Uterus (tissue), 4 donors: ENCODE results near the gene HES4. TPM values are rescaled to one million over a fixed set of nuclear protein-coding genes. Genes with fewer than 3 reads are reported as not detected.

ENCODE experiments used
- DNase-seq, 2 donors: peaks; one replicate each; pipeline ENCODE4 v3.0.0-alpha.2; 2019 to 2020
- H3K27ac ChIP-seq, 2 donors: fragments of 200-600 bp; sonication (generic); 1 replicate in 1 of 2; 2 replicates in 1 of 2; pipeline ENCODE4 v1.5.1; 2016 to 2018
- H3K27me3 ChIP-seq, 2 donors: fragments of 200-600 bp; sonication (generic); one replicate each; pipeline ENCODE4 v1.5.1; 2018 to 2019; ENCODE audit warnings: control low read depth in 1 of 2
- H3K36me3 ChIP-seq, 2 donors: fragments of 200-600 bp; sonication (generic); one replicate each; pipeline ENCODE4 v1.5.1; 2019; ENCODE audit warnings: control low read depth in 1 of 2
- H3K4me1 ChIP-seq, 2 donors: fragments of 200-600 bp; sonication (generic); one replicate each; pipeline ENCODE4 v1.5.1; 2018 to 2019; ENCODE audit warnings: control low read depth in 1 of 2
- H3K4me3 ChIP-seq, 2 donors: fragments of 200-600 bp; sonication (generic); 1 replicate in 1 of 2; 2 replicates in 1 of 2; pipeline ENCODE4 v1.5.1; 2018 to 2019; ENCODE audit warnings: mild to moderate bottlenecking in 1 of 2
- H3K9me3 ChIP-seq, 2 donors: fragments of 200-600 bp; sonication (generic); one replicate each; pipeline ENCODE4 v1.5.1; 2019; ENCODE audit warnings: control low read depth in 1 of 2
- CTCF ChIP-seq, 4 experiments: fragments of 200-600 bp in 2 of 4; fragments of 450-650 bp in 2 of 4; sonication (generic) in 2 of 4; IDR thresholded peaks; one replicate each; pipeline ENCODE4 v1.5.1; 2016 to 2019; ENCODE audit warnings: antibody characterized with exemption in 4 of 4, mild to moderate bottlenecking in 2 of 4, moderate library complexity in 1 of 4
- POLR2A ChIP-seq, 2 donors: fragments of 450-650 bp; IDR thresholded peaks; one replicate each; pipeline ENCODE4 v1.6.1; 2016; ENCODE audit warnings: antibody characterized with exemption in 2 of 2, mild to moderate bottlenecking in 1 of 2, moderate library complexity in 1 of 2
- intact Hi-C: fragments of 100-400 bp; cut with DNase I; formaldehyde crosslinking; loops from one replicate; pipeline ENCODE4 v1.15.1; 2023; ENCODE audit warnings: low total_unique reads
- total RNA-seq, 4 donors: library from RNA; depleted of rRNA in 3 of 4; stranded (reverse); fragments of >200 nt in 3 of 4; gene quantifications; one replicate each; pipeline versions ENCODE4 v1.1.0 to v1.2.4, GENCODE V29; 2014 to 2023
- donor health status: DM: yes; HTN: yes; CAD: no.

HES4 gene
- total RNA-seq, 4 donors from 2014 or later, result 19.6 to 41.0 (median 36.3) TPM

- Histone ChIP-seq H3K4me1 (no peaks in the 10 kb centered on the region), H3K36me3 (no peaks in the 10 kb centered on the region), H3K27ac (no peak overlapping the region), H3K9me3 (no peaks in the 10 kb centered on the region), H3K27me3 (no peaks in the 10 kb centered on the region), H3K4me3 (no peak overlapping the region)
- intact Hi-C loops, result loop anchor here (10.0 kb wide), 1 partner anchor 80 kb away; no protein-coding TSS in a partner anchor
- DNase-seq, result peak in 1 of 2 donors; percentile 13
- TF ChIP-seq CTCF (IDR thresholded peaks at IDR 0.05) (no peak), POLR2A (IDR thresholded peaks at IDR 0.05) (no peak)
Observed at GRCh38 chr1:985126-985525, 14.8 kb downstream of the HES4 start.

- TF ChIP-seq CTCF (IDR thresholded peaks at IDR 0.05), result no peak
- no peak for TF ChIP-seq POLR2A (IDR thresholded peaks at IDR 0.05)
- Histone ChIP-seq H3K9me3 (no peaks in the 10 kb centered on the region), H3K36me3 (no peaks in the 10 kb centered on the region), H3K27me3 (no peaks in the 10 kb centered on the region), H3K4me3 (no peak overlapping the region), H3K4me1 (no peaks in the 10 kb centered on the region), H3K27ac (no peak overlapping the region)
- intact Hi-C loops, result loop anchor here (10.0 kb wide), 1 partner anchor 80 kb away; no protein-coding TSS in a partner anchor
- no peak for DNase-seq
Observed at GRCh38 chr1:984476-984814, 15.5 kb downstream of the HES4 start.

GRCh38 chr1:983798-984475, 16.0 kb downstream of the HES4 start:
- TF ChIP-seq POLR2A (IDR thresholded peaks at IDR 0.05), result no peak
- TF ChIP-seq CTCF (IDR thresholded peaks at IDR 0.05), result peak; percentile 65 to 97 (median 82)
- H3K36me3 ChIP-seq, result no peaks in the 10 kb centered on the region
- H3K27me3 ChIP-seq, result no peaks in the 10 kb centered on the region
- H3K9me3 ChIP-seq, result no peaks in the 10 kb centered on the region
- no peaks in the 10 kb centered on the region for H3K4me1 ChIP-seq
- peak; percentile 31 to 58 for DNase-seq
- no peak overlapping the region for H3K4me3 ChIP-seq
- H3K27ac ChIP-seq, result no peak overlapping the region
- intact Hi-C loops, result loop anchor here (10.0 kb wide), 1 partner anchor 81 kb away; no protein-coding TSS in a partner anchor

- Histone ChIP-seq H3K4me3 (no peak overlapping the region), H3K27ac (no peak overlapping the region), H3K4me1 (no peaks in the 10 kb centered on the region), H3K27me3 (no peaks in the 10 kb centered on the region), H3K9me3 (no peaks in the 10 kb centered on the region), H3K36me3 (no peaks in the 10 kb centered on the region)
- DNase-seq, result no peak
- TF ChIP-seq POLR2A (IDR thresholded peaks at IDR 0.05) (no peak), CTCF (IDR thresholded peaks at IDR 0.05) (no peak)
- intact Hi-C loops, result loop anchor here (10.0 kb wide), 1 partner anchor 82 kb away; no protein-coding TSS in a partner anchor
Observed at GRCh38 chr1:982765-983436, 17.0 kb downstream of the HES4 start.

- Histone ChIP-seq H3K27me3 (no peaks in the 10 kb centered on the region), H3K36me3 (no peaks in the 10 kb centered on the region), H3K4me1 (no peaks in the 10 kb centered on the region), H3K9me3 (no peaks in the 10 kb centered on the region), H3K4me3 (no peak within 1 kb of the TSS), H3K27ac (no peak within 1 kb of the TSS)
- DNase-seq, result no peak
- intact Hi-C loops, result loop anchor here (10.0 kb wide), 1 partner anchor 83 kb away; no protein-coding TSS in a partner anchor
- TF ChIP-seq POLR2A (IDR thresholded peaks at IDR 0.05), result no peak
- no peak for TF ChIP-seq CTCF (IDR thresholded peaks at IDR 0.05)
Observed at GRCh38 chr1:981955-982558, 17.8 kb downstream of the HES4 start, which contains the start of gene PERM1. Gene PERM1, minus strand, starts transcription at chr1:982093. Its CDS starts 1,064 bp downstream, at chr1:981029.
